Activated naive CD4-positive, alpha-beta T cell treated with anti-CD3 and anti-CD28 coated beads, Interleukin-2, amount 10 ng/mL, durations not matched to agents 5 hours and 36 hours (primary cell): Measurements from ENCODE around the gene PRELID1. TPM values are rescaled to one million over a fixed set of nuclear protein-coding genes. Genes with fewer than 3 reads are reported as not detected.

ENCODE experiments used
- total RNA-seq, 2 experiments: library from RNA; stranded (reverse); gene quantifications; one replicate each; pipeline ENCODE4 v1.2.3, GENCODE V29; 2021

Gene PRELID1
- 100 to 1,000 TPM; 107 to 112 TPM for total RNA-seq

GRCh38 chr5:177303121-177303924 lies at the start of gene PRELID1, which contains the start of gene RAB24:
PRELID1 (plus strand) TSS chr5:177303799; CDS start chr5:177303986, 187 bp downstream.
RAB24 (minus strand) TSS chr5:177303719; CDS start chr5:177303288, 431 bp downstream.

DNA sequence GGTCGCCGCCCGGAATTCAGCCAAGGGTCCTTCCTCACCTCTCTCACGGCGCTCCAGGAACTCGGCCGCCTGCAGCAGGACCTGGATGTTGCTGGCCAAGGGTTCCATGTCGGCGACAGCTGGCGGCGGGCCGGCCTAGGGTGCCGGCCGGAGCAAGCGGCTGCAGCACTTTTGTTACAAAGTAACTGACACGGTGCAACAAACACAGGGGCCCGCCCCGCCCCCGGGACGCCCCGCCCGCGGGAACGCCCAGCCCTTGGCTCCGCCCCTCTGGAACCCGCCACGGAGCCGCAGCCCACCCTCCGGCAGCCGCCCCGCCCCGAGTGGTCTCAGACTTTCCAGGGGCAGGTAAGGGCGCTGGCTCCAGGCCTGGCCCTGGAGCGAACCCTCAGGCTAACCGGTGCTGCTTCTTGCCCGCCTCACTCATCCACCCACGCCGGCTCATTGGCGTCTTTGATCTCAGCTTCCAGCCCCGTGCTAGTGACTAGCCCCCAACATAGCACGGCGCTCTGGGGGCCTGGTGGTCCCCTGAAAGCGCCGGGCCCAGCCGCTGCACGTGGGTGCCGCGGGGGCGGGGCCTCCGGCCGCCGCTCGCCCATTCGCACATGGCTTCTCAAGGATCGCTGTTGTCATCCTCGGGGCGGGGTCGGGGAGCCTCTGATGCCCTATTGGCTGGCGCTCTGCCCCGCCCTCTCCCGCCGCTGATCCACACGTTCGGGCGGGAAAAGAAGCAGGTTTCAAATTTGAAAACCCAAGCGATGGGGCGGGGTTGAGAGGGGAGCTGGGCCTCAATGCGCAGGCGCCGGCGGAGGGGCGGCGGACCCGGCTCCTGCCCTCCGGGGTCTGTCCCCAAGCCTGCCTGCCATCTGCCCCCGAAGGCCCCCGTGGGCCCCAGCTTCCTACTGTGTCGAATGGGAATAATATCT lies 8.4 kb downstream of the PRELID1 start, which contains the start of gene MXD3:
MXD3 (minus strand) TSS at position 176 of the 926 bp plus-strand sequence; CDS start at position 108, 68 bp downstream.

DNA sequence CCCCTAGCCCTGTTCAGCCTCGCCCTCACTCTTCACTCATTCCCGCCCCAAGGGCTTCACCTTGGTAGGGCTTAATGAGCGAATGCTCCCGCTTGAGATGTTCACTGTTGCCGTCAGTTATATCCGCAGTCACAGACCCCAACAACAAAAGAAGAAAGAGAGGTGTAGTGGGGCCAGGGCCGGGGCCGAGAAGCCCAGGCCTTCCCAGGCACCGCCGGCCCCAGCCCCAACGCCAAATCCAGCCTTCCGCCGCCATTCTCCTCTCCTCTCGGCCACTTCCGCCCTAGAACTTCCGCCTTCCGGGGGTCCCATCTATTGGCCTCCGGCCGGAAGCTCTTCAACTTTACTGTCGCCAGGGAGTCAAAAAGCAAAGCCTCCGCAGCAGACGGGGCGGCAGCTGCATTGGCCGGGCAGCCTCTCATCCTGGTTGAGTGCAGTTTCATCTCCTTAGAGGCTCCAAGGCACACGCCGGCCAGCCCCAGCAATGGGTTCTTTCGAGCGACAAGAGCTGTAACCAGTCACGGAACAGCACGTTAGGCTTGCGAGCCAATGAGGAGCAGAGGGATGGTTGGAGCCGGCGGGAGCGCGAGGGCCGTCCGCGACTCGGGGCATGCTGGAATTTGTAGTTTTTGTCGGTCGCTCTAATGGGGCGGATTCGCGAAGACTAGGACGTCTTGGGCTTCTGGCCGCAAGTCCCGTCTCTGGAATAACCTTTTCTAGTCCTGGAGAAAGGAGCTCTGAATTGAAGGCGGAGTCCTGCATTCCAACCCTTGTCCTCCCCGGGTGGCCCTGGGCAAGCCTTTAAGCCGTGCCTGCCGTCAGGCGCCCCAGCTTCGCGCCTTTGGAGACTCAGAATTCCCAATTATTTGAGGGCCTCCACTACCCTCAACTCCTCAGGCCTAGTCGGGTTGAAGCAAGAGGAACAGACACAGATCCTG lies 48.1 kb downstream of the PRELID1 start, which contains the start of gene LMAN2:
LMAN2 (minus strand) TSS at position 277 of the 938 bp plus-strand sequence; CDS start at position 256, 21 bp downstream.

Other genes with a start within 250 kb of the PRELID1 start
- gene FGFR4, start 216.9 kb upstream of the PRELID1 start, total RNA-seq, result under 1 TPM; 0.26 to 0.96 TPM
- gene NSD1, start 170.0 kb upstream of the PRELID1 start, total RNA-seq, result 10 to 100 TPM; 85.7 to 91.1 TPM
- gene RAB24, start 80 bp upstream of the PRELID1 start, total RNA-seq, result 10 to 100 TPM; 43.4 to 43.8 TPM
- gene MXD3, start 8.1 kb downstream of the PRELID1 start, total RNA-seq, result 10 to 100 TPM; 72.1 to 73.2 TPM
- gene LMAN2, start 47.9 kb downstream of the PRELID1 start, total RNA-seq, result 100 to 1,000 TPM; 103 to 109 TPM
- 100 to 1,000 TPM; 118 to 121 TPM for gene RGS14, start 54.1 kb downstream of the PRELID1 start, total RNA-seq
- under 1 TPM; 0.38 to 0.43 TPM for gene SLC34A1, start 80.6 kb downstream of the PRELID1 start, total RNA-seq
- gene PFN3, start 96.9 kb downstream of the PRELID1 start, total RNA-seq, result not detected
- gene F12, start 105.8 kb downstream of the PRELID1 start, total RNA-seq, result under 1 TPM; 0.68 to 0.70 TPM
- 100 to 1,000 TPM; 246 to 250 TPM for gene GRK6, start 122.9 kb downstream of the PRELID1 start, total RNA-seq
- 1 to 10 TPM; 8.4 to 8.7 TPM for gene PRR7, start 143.0 kb downstream of the PRELID1 start, total RNA-seq
- 1 to 10 TPM; 4.7 to 5.0 TPM for gene DBN1, start 169.8 kb downstream of the PRELID1 start, total RNA-seq
- 10 to 100 TPM; 26.6 to 27.3 TPM for gene PDLIM7, start 193.8 kb downstream of the PRELID1 start, total RNA-seq
- 1 to 10 TPM; 2.1 to 3.3 TPM for gene DOK3, start 206.0 kb downstream of the PRELID1 start, total RNA-seq
- gene DDX41, start 213.2 kb downstream of the PRELID1 start, total RNA-seq, result 100 to 1,000 TPM in 1 of 2 experiments, 10 to 100 TPM in 1; 98.2 to 101 TPM